ENCODE measurements around the gene NAV1. TPM values are rescaled to one million over a fixed set of nuclear protein-coding genes. Genes with fewer than 3 reads are reported as not detected.

The NAV1 gene
- total and polyA plus RNA-seq, 9 of the 15 experiments (the other 6 are each of a cell fraction or from before 2014, with no cell fraction given) = 0.91 to 16.8 (median 3.2) TPM

DNA sequence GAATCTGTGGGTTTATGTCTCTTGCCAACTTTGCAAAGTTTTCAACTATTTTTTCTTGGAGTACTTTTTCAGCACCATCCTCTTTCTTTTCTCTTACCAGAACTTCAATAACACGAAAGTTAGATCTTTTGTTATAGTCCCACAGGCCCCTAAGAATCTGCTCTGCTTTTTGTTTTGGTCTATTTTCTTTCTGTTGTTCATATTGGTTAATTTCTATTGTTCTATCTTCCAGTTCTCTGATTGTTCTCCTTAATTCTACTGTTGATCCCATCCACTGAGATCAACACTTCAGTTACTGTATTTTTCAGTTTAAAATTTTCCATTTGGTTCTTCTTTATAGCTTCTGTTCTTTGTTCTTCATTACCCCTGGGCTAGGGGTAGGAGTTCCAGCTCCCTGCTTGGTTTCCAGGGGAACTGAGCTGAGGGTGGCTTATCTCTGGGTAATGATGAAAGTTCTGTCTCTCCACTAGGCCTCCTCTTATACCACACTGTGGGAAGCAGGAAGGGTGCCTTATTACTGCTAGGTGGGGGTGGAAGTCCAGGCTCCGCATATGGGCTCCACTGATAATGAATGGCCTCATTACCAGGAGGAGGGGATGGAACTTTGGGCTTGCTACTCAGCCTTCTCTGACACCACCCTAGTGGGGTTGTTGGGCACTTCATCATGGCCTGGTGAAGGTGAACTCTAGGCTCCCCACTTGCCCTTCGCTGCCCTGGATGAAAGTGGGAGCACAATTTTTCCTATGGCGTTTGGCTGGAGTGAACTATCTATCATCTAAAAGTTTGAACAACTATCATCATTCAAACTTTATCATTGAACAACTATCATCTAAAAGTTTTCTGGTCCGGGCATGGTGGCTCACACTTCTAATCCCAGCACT, 39.3 kb downstream of the NAV1 start (continued):
- TF ChIP-seq LCOR (CRISPR knock-in tag; IDR thresholded peaks at IDR 0.05) (peak; percentile 99), ZNF184 (CRISPR knock-in tag; IDR thresholded peaks at IDR 0.05) (no peak), HIVEP1 (CRISPR knock-in tag; IDR thresholded peaks at IDR 0.05) (0 out of 2 replicates have a peak, but pooled peaks have one; percentile 61), CHCHD3 (CRISPR knock-in tag; IDR thresholded peaks at IDR 0.05) (no peak), TEAD1 (CRISPR knock-in tag; IDR thresholded peaks at IDR 0.05) (peak; percentile 76 to 81; a peak in 3 of 4 replicates), ZKSCAN1 (IDR thresholded peaks at IDR 0.05; ENCODE audit: low read depth, low read length) (peak; percentile 80; the same call in 1 of the 2 replicates), KDM2B (CRISPR knock-in tag; IDR thresholded peaks at IDR 0.05) (0 out of 2 replicates have a peak, but pooled peaks have one; percentile 12), NR2C1 (IDR thresholded peaks at IDR 0.05) (no peak), NR2C1 (tag; IDR thresholded peaks at IDR 0.05) (peak; percentile 71), KDM5B (IDR thresholded peaks at IDR 0.05; ENCODE audit: insufficient replicate concordance, low read depth, low read length) (no peak), SMAD4 (CRISPR knock-in tag; conservative IDR thresholded peaks at IDR 0.05) (peak; percentile 96), BRD9 (IDR thresholded peaks at IDR 0.05; ENCODE audit: low read depth, partially characterized antibody) (peak; percentile 87), BCOR (IDR thresholded peaks at IDR 0.05) (peak; percentile 56; the same call in 1 of the 2 replicates), CBX5 (IDR thresholded peaks at IDR 0.05; ENCODE audit: borderline replicate concordance, low read depth) (peak; percentile 62; the same call in 1 of the 2 replicates), MAFG (tag; conservative IDR thresholded peaks at IDR 0.05) (no peak)
- TF ChIP-seq, protein P1, sequence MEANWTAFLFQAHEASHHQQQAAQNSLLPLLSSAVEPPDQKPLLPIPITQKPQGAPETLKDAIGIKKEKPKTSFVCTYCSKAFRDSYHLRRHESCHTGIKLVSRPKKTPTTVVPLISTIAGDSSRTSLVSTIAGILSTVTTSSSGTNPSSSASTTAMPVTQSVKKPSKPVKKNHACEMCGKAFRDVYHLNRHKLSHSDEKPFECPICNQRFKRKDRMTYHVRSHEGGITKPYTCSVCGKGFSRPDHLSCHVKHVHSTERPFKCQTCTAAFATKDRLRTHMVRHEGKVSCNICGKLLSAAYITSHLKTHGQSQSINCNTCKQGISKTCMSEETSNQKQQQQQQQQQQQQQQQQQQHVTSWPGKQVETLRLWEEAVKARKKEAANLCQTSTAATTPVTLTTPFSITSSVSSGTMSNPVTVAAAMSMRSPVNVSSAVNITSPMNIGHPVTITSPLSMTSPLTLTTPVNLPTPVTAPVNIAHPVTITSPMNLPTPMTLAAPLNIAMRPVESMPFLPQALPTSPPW (CRISPR knock-in tag; IDR thresholded peaks at IDR 0.05) = peak; percentile 94
- TF ChIP-seq, protein P2, sequence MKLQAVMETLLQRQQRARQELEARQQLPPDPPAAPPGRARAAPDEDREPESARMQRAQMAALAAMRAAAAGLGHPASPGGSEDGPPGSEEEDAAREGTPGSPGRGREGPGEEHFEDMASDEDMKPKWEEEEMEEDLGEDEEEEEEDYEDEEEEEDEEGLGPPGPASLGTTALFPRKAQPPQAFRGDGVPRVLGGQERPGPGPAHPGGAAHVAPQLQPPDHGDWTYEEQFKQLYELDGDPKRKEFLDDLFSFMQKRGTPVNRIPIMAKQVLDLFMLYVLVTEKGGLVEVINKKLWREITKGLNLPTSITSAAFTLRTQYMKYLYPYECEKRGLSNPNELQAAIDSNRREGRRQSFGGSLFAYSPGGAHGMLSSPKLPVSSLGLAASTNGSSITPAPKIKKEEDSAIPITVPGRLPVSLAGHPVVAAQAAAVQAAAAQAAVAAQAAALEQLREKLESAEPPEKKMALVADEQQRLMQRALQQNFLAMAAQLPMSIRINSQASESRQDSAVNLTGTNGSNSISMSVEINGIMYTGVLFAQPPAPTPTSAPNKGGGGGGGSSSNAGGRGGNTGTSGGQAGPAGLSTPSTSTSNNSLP (IDR thresholded peaks at IDR 0.05; ENCODE audit: borderline replicate concordance, low read depth, low read length) = peak; percentile 97
- TF ChIP-seq, protein P3, sequence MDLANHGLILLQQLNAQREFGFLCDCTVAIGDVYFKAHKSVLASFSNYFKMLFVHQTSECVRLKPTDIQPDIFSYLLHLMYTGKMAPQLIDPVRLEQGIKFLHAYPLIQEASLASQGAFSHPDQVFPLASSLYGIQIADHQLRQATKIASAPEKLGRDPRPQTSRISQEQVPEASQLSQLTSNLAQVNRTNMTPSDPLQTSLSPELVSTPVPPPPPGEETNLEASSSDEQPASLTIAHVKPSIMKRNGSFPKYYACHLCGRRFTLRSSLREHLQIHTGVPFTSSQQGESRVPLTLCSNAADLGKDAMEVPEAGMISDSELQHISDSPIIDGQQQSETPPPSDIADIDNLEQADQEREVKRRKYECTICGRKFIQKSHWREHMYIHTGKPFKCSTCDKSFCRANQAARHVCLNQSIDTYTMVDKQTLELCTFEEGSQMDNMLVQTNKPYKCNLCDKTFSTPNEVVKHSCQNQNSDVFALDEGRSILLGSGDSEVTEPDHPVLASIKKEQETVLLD (IDR thresholded peaks at IDR 0.05) = peak; percentile 89; the same call in 1 of the 2 replicates

Data from K562 (cell line).